NCI-H2107 treated with DMSO at 0.1 percent for 48 hours (cell line): ENCODE data around the gene PKM.

Experiments
- DNase-seq: peaks from one replicate; lab custom pipeline; 2025; ENCODE audit not compliant: unreplicated experiment; lab: John Stamatoyannopoulos, UW

PKM gene

DNA sequence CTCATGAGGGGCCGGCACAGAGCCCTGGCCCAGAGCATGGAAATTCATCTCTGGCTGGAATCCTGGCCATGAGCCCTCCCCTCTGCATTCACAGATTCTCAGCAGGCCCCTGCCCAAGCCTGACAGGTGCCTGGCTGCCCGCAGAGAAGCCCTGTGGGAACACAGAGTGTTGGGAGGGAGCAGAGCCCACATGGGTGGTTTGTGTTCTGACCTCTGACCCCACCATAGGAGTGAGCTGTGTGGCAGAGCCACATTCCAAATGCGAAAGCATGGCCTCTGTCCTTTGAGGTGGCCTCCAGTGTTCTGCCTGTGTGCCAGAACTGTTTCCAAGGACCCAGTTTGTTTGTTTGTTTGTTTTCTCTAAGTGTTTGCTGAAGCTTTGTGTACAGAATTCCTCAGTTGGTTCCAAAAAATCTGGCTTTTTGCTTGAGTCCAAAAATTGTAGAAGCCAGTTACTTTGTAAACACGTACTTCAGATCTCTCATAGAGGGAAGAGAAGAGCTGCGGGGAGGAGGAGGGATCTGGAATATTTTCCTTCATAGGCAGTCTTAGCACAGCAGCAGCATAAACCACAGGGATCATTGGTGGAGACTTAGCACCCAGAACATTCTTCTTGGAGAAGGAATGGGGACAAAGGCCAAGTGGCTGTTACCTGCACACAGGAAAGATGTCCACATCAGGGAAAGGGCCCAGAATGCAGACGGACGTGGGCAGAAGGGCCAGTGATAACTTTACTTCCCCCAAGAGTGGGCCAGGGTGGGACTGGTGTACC lies 69.4 kb downstream of the PKM start:
- no peak for DNase-seq

GRCh38 chr15:72160696-72161245 lies 70.2 kb downstream of the PKM start:
- no peak for DNase-seq

DNA sequence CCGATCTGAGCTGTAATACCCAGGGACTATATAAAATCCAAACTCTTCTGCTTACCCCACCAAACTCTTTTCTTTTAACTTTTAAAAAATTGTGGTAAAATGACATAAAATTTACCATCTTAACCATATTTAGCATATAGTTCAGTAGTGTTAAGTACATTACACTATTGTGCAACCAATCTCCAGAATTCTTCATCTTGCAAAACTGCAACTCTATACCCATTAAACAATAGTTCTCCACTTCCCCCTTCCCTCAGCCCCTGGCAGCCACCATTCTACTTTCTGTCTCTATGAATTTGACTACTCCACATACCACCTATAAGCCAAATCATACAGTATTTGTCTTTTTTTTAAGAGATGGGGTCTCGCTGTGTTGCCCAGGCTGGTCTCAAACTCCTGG lies 74.1 kb downstream of the PKM start:
- DNase-seq: no peak

DNA sequence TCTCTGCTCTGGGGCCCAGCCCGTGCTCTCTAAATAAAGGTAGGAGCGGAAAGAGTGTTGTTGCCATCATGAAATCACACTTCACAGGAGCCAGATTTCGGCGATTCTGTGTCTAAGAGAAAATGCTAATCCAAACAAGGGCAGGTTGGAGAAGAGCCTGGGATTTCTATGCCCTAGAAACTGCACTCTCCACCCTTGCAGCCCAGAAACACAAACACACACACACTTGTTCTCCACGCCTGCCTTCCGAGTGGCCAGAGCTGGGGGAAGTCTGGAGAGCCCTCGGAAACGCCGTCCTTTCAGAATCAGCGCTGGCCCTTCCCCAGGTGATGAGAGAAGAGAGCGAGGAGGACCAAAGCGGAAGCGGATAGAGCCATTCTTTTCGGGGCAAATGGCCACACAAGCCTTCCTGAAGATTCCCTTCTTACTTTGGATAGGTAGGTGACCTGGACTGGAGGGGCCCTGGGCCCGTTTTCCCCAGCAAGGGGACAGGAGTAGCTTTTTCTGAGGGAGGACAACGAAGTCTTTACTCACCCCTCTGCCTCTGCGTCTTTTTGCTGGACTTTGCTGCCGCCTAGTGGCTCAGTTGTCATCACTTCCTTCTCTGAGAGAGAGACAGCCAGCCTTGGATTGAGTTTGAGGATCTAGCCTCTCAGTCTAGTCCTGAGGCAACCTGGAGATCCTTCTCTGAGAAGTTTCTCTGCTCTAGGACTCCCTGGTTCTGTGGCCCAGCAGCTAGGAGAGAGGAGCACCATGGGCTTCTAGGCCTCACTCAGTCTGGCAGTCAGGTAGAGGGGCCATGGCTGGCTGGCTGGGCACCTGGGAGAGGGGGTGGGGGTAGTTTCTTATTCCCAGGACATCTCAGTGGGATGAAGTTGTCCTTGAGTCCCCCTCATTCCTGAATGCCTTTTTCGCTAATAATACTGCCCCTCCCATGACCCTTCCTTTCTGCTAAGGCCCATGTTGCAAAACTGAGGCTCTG lies 75.1 kb downstream of the PKM start:
- DNase-seq: peak; percentile 62

DNA sequence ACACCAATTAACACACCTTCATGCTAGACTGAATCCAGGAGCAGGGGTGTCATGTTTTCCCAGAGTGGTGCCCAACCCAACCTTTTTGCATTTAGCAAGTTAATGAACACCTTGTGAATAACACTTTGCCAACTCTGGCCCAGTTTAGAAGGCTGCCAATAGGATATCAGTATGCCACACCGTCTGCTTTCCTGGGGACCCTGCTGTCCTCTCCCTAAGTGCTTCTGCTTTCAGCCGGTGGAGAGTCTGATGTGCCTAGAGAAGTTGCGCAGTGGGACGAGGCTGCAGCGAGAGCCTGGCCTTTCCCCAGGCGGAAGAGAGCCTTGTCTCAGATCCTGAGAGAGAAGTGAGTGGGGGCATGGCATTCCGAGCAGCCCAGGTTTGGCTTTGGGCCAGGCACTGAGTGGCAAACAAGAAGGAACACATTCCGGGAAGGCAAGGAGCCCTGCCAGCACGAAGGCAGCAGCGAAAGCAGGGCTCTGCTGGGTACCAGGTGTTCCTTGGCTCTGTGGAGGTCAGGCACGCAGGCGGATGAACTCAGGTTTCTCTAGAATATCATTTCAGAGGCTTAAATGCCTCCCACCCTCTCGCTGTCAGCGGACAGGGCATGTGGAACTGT lies 75.9 kb downstream of the PKM start:
- peak; percentile 76 for DNase-seq

- no peak for DNase-seq
Measured at GRCh38 chr15:72154316-72154715, 76.7 kb downstream of the PKM start.

GRCh38 chr15:72153269-72154000 lies 77.6 kb downstream of the PKM start:
- DNase-seq: no peak
